ENCODE results near the gene PAMR1. TPM values are rescaled to one million over a fixed set of nuclear protein-coding genes. Genes with fewer than 3 reads are reported as not detected.

Gene PAMR1
- total RNA-seq, 1 experiment from 2014 or later: 1.1 TPM

- H3K4me2 ChIP-seq: no peak overlapping the region
- no peak overlapping the region for H3K27ac ChIP-seq
- H3K79me2 ChIP-seq (ENCODE audit: low read depth): no peaks in the 10 kb centered on the region
- intact Hi-C loops (cut with micrococcal nuclease; ENCODE audit: unreplicated experiment): no loop called here
- ChIA-PET POLR2A (ENCODE audit: unreplicated experiment) (no interaction called here), CTCF (no interaction called here)
- no peaks in the 10 kb centered on the region for H3K36me3 ChIP-seq (ENCODE audit: low read depth)
- H3K9me2 ChIP-seq (ENCODE audit: insufficient read depth): no peaks in the 10 kb centered on the region
- H2AFZ ChIP-seq: no peak overlapping the region
- H3K4me3 ChIP-seq: no peak overlapping the region
- peaks cover 36% of the 10 kb centered on the region for H3K27me3 ChIP-seq (ENCODE audit: insufficient read depth, low read depth)
- TF ChIP-seq, protein P1, sequence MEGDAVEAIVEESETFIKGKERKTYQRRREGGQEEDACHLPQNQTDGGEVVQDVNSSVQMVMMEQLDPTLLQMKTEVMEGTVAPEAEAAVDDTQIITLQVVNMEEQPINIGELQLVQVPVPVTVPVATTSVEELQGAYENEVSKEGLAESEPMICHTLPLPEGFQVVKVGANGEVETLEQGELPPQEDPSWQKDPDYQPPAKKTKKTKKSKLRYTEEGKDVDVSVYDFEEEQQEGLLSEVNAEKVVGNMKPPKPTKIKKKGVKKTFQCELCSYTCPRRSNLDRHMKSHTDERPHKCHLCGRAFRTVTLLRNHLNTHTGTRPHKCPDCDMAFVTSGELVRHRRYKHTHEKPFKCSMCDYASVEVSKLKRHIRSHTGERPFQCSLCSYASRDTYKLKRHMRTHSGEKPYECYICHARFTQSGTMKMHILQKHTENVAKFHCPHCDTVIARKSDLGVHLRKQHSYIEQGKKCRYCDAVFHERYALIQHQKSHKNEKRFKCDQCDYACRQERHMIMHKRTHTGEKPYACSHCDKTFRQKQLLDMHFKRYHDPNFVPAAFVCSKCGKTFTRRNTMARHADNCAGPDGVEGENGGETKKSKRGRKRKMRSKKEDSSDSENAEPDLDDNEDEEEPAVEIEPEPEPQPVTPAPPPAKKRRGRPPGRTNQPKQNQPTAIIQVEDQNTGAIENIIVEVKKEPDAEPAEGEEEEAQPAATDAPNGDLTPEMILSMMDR (conservative IDR thresholded peaks at IDR 0.05): no peak
- TF ChIP-seq EZH2 (IDR thresholded peaks at IDR 0.05; ENCODE audit: low read depth): no peak
- no peaks in the 10 kb centered on the region for H3K9me3 ChIP-seq (ENCODE audit: insufficient read depth, low read depth)
- no peaks in the 10 kb centered on the region for H3K4me1 ChIP-seq (replicated peaks; ENCODE audit: insufficient read depth)
- no peak for DNase-seq
- no peaks in the 10 kb centered on the region for H4K20me1 ChIP-seq (ENCODE audit: insufficient read depth)
- no peaks in the 10 kb centered on the region for H3F3A ChIP-seq (ENCODE audit: insufficient read depth, low read depth)
- no TSS peak for BruUV-seq (replicated peaks)
These were observed 54.8 kb downstream of the PAMR1 start for GRCh38 chr11:35470616-35471015.

GRCh38 chr11:35466058-35466457 lies 59.4 kb downstream of the PAMR1 start:
- Histone ChIP-seq H3K36me3 (ENCODE audit: low read depth) (no peaks in the 10 kb centered on the region), H3K27me3 (ENCODE audit: insufficient read depth, low read depth) (peaks cover 16% of the 10 kb centered on the region; the same call in 1 of the 2 replicates), H4K20me1 (ENCODE audit: insufficient read depth) (no peaks in the 10 kb centered on the region), H3K27ac (no peak overlapping the region), H3F3A (ENCODE audit: insufficient read depth, low read depth) (0 out of 2 replicates have a peak, but pooled peaks cover 3% of the 10 kb centered on the region), H3K9me3 (ENCODE audit: insufficient read depth, low read depth) (no peaks in the 10 kb centered on the region), H3K9me2 (ENCODE audit: insufficient read depth) (no peaks in the 10 kb centered on the region), H3K4me1 (replicated peaks; ENCODE audit: insufficient read depth) (no peaks in the 10 kb centered on the region), H3K4me3 (no peak overlapping the region), H2AFZ (no peak overlapping the region), H3K79me2 (ENCODE audit: low read depth) (no peaks in the 10 kb centered on the region), H3K4me2 (no peak overlapping the region)
- ChIA-PET CTCF (interaction anchor here (0.6 kb wide), 1 partner anchor 301 kb away, joined by 19 read pairs; no protein-coding TSS in a partner anchor), POLR2A (ENCODE audit: unreplicated experiment) (no interaction called here)
- TF ChIP-seq, protein P1 (conservative IDR thresholded peaks at IDR 0.05): no peak
- TF ChIP-seq EZH2 (IDR thresholded peaks at IDR 0.05; ENCODE audit: low read depth): no peak
- no peak for DNase-seq
- no TSS peak for BruUV-seq (replicated peaks)
- intact Hi-C loops (cut with micrococcal nuclease; ENCODE audit: unreplicated experiment): no loop called here

DNA sequence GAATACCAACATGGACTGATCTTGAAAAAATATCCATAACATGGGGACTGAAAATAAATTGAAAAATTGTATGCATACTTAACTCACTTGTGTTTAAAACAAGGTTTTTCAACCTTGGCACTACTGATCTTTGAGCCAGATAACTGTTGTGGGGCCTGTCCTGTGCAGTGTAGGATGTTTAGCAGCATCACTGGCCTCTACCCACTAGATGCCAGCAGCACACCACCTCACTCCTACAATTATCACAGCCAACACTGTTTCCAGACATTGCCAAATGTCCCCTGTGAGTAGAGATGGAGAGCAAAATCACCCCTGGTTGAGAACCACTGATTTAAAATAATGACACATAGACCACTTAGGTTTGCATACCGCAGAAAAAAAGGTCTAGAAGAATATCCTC lies 61.1 kb downstream of the PAMR1 start:
- H3K36me3 ChIP-seq (ENCODE audit: low read depth): no peaks in the 10 kb centered on the region
- CTCF ChIA-PET: no interaction called here
- intact Hi-C loops (cut with micrococcal nuclease; ENCODE audit: unreplicated experiment): loop anchor here (1.0 kb wide), 2 partner anchors 21 to 802 kb away; no protein-coding TSS in a partner anchor
- no peak overlapping the region for H2AFZ ChIP-seq
- no peak for DNase-seq
- POLR2A ChIA-PET (ENCODE audit: unreplicated experiment): no interaction called here
- no peaks in the 10 kb centered on the region for H3K9me2 ChIP-seq (ENCODE audit: insufficient read depth)
- H3K79me2 ChIP-seq (ENCODE audit: low read depth): no peaks in the 10 kb centered on the region
- H3F3A ChIP-seq (ENCODE audit: insufficient read depth, low read depth): 0 out of 2 replicates have a peak, but pooled peaks cover 3% of the 10 kb centered on the region
- H3K27me3 ChIP-seq (ENCODE audit: insufficient read depth, low read depth): peaks cover 12% of the 10 kb centered on the region; the same call in 1 of the 2 replicates
- no TSS peak for BruUV-seq (replicated peaks)
- no peak overlapping the region for H3K4me2 ChIP-seq
- H3K4me3 ChIP-seq: no peak overlapping the region
- no peaks in the 10 kb centered on the region for H4K20me1 ChIP-seq (ENCODE audit: insufficient read depth)
- no peaks in the 10 kb centered on the region for H3K9me3 ChIP-seq (ENCODE audit: insufficient read depth, low read depth)
- H3K4me1 ChIP-seq (replicated peaks; ENCODE audit: insufficient read depth): no peaks in the 10 kb centered on the region
- no peak overlapping the region for H3K27ac ChIP-seq
- no peak for TF ChIP-seq EZH2 (IDR thresholded peaks at IDR 0.05; ENCODE audit: low read depth)
- TF ChIP-seq, protein P1 (conservative IDR thresholded peaks at IDR 0.05): peak; percentile 51; the same call in 1 of the 2 replicates
